HUES6 (cell line): ENCODE results near the gene JAZF1.

Experiments
- H3K27ac ChIP-seq: 2 replicates; pipeline ENCODE4 v1.7.0; 2013; ENCODE audit warnings: low read depth, mild to moderate bottlenecking, low read length, inconsistent platforms
- H3K27me3 ChIP-seq: 2 replicates; pipeline ENCODE4 v1.6.1; 2013; ENCODE audit warnings: low read length; ENCODE audit not compliant: control insufficient read depth, insufficient read depth
- H3K36me3 ChIP-seq: 2 replicates; pipeline ENCODE4 v1.6.1; 2013; ENCODE audit warnings: low read length; ENCODE audit not compliant: control insufficient read depth, insufficient read depth
- H3K4me1 ChIP-seq: 2 replicates; pipeline ENCODE4 v1.6.1; 2013; ENCODE audit warnings: low read length; ENCODE audit not compliant: control insufficient read depth, insufficient read depth
- H3K4me3 ChIP-seq: 2 replicates; pipeline ENCODE4 v1.5.1; 2013; ENCODE audit warnings: low read depth, low read length
- H3K9ac ChIP-seq: one replicate; pipeline ENCODE4 v1.6.1; 2013; ENCODE audit warnings: mild to moderate bottlenecking, low read length
- H3K9me3 ChIP-seq: 2 replicates; pipeline ENCODE4 v1.6.1; 2013; ENCODE audit warnings: low read depth, low read length; ENCODE audit not compliant: control insufficient read depth, insufficient read depth

The JAZF1 gene

DNA sequence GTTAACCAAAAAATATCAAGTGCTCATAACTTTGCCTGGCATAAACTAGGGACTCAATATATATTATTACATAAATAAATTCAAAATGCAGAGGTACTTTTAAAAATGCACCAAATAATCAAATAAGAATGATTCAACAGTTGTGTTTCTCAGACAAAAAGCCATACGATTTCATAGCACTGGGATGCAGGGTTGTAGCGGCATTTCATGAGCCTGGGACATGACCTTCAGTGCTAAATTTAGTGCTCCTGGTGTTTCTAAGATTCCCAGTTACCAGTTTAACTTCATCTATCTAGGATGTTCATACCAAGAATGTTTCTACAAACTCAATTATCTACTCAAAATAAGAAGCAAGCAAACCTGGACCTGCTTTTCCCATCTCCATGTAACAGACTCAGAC, 4.0 kb downstream of the JAZF1 start:
- Histone ChIP-seq H3K4me1 (peaks cover 55% of the 10 kb centered on the region), H3K27ac (no peak overlapping the region), H3K9ac (no peak overlapping the region), H3K36me3 (no peaks in the 10 kb centered on the region), H3K27me3 (peaks cover 5% of the 10 kb centered on the region), H3K4me3 (no peak overlapping the region), H3K9me3 (no peaks in the 10 kb centered on the region)

DNA sequence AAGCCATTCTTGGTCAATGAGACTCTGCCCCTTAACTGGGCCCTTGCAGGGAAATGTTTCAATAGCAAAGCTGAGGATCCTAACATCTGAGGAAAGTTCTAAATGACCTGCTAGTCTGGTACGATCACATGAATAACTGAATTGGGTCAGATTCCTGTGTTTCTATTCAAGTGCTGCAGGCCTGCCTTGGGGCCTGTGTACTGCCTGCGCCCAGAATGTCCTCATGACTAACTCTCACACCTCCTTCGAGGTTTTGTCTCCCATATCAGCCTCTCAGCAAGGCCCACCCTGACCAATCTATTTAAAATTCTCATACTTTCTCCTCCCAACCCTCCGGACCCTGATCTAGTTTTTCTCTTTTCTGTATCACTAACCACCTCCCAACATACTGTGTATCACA, 4.4 kb downstream of the JAZF1 start:
- no peak overlapping the region for H3K4me3 ChIP-seq
- H3K36me3 ChIP-seq: no peaks in the 10 kb centered on the region
- H3K27me3 ChIP-seq: peaks cover 5% of the 10 kb centered on the region
- no peak overlapping the region for H3K27ac ChIP-seq
- H3K9me3 ChIP-seq: no peaks in the 10 kb centered on the region
- H3K9ac ChIP-seq: no peak overlapping the region
- H3K4me1 ChIP-seq: peaks cover 55% of the 10 kb centered on the region

GRCh38 chr7:28174901-28175661, 5.5 kb downstream of the JAZF1 start:
- H3K36me3 ChIP-seq: no peaks in the 10 kb centered on the region
- H3K9ac ChIP-seq: no peak overlapping the region
- no peaks in the 10 kb centered on the region for H3K9me3 ChIP-seq
- H3K4me3 ChIP-seq: no peak overlapping the region
- peaks cover 59% of the 10 kb centered on the region for H3K4me1 ChIP-seq
- H3K27ac ChIP-seq: no peak overlapping the region
- H3K27me3 ChIP-seq: peaks cover 5% of the 10 kb centered on the region

- H3K4me3 ChIP-seq: no peak overlapping the region
- no peaks in the 10 kb centered on the region for H3K36me3 ChIP-seq
- H3K9ac ChIP-seq: no peak overlapping the region
- H3K27ac ChIP-seq: no peak overlapping the region
- H3K9me3 ChIP-seq: no peaks in the 10 kb centered on the region
- peaks cover 5% of the 10 kb centered on the region for H3K27me3 ChIP-seq
- peaks cover 64% of the 10 kb centered on the region for H3K4me1 ChIP-seq
Observed at GRCh38 chr7:28174442-28174841, 6.2 kb downstream of the JAZF1 start.

DNA sequence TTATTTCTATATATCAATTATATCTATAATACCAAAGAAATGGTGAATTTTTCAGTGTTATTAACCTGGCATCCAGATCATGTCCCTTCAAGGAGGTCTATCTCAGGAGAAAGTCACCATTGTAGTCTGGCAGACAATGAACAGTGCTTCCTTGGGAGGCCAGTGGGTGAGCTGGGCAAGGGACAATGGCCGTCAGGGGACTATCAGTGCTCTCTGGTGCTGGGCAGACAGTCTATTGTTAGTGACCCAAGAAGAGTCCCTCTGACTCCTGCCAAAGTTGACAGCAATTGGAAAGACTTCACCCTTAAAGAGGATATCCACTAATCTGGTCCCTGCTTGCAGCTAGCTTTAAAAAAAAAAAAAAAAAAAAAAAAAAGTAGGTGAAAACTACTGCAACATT, 7.1 kb downstream of the JAZF1 start:
- Histone ChIP-seq H3K4me1 (peaks cover 61% of the 10 kb centered on the region), H3K27ac (no peak overlapping the region), H3K4me3 (no peak overlapping the region), H3K36me3 (no peaks in the 10 kb centered on the region), H3K9ac (no peak overlapping the region), H3K9me3 (no peaks in the 10 kb centered on the region), H3K27me3 (no peaks in the 10 kb centered on the region)

DNA sequence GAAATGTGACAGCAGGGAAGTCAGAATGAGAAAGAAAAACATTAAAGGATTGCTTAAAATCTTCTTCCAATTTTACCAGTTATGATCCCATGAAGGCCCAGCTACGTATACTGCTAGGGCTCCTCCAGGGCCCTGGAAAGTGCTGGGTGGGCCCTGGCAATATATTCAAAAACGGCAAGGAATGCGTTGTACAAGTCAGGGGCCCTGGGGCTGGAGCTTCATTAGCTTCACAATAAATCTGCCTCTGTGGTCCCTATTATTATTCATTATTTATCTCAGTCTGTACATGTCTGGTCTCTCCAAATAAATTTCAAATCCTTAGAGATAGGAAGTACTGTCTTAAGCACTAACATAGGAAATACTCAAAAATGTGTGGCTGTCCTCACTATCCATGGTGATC, 7.6 kb downstream of the JAZF1 start:
- no peak overlapping the region for H3K9ac ChIP-seq
- no peaks in the 10 kb centered on the region for H3K27me3 ChIP-seq
- H3K27ac ChIP-seq: no peak overlapping the region
- no peaks in the 10 kb centered on the region for H3K9me3 ChIP-seq
- H3K36me3 ChIP-seq: no peaks in the 10 kb centered on the region
- H3K4me3 ChIP-seq: no peak overlapping the region
- peaks cover 61% of the 10 kb centered on the region for H3K4me1 ChIP-seq

GRCh38 chr7:28170701-28171100, 9.9 kb downstream of the JAZF1 start:
- Histone ChIP-seq H3K4me3 (no peak overlapping the region), H3K9me3 (no peaks in the 10 kb centered on the region), H3K27ac (no peak overlapping the region), H3K4me1 (peaks cover 49% of the 10 kb centered on the region), H3K36me3 (no peaks in the 10 kb centered on the region), H3K27me3 (no peaks in the 10 kb centered on the region), H3K9ac (no peak overlapping the region)

- no peaks in the 10 kb centered on the region for H3K27me3 ChIP-seq
- H3K9ac ChIP-seq: no peak overlapping the region
- no peak overlapping the region for H3K27ac ChIP-seq
- no peaks in the 10 kb centered on the region for H3K36me3 ChIP-seq
- no peaks in the 10 kb centered on the region for H3K9me3 ChIP-seq
- H3K4me3 ChIP-seq: no peak overlapping the region
- H3K4me1 ChIP-seq: peaks cover 44% of the 10 kb centered on the region
Observed at GRCh38 chr7:28169230-28169629, 11.4 kb downstream of the JAZF1 start.

DNA sequence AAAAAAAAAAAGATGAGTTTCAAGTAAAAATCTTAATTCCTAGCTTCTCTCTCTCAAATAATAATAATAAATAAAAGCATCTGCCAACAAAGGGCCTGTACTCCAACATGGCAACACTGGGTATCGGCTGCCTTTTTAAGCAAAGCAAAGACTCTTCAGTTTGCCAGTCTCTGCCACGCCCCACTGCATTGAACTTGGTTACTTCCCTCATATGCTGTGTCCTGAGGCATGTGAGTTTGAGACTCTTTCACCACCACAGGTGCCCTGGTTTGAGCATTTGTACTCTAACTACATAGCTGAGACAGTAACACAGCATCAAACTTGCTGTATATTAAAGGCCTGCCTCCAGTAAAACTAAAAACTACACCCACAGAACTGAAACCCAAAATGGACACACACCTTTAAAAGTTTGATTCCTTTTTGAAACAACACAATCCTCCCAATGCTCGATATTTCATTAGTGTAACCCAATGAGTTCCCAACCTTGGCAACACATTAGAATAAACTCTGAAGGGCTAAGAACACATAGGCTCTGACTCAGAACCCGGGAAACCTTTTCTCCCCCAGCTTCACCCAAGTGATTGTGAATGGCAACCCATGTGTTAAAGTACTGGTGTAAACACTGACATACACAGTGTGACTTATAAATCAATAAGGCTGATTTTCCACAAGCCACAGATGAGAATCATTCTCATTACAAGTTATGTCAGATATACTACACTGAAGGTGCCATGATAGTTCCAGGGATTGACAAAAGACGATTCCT, 12.0 kb downstream of the JAZF1 start:
- H3K9ac ChIP-seq: no peak overlapping the region
- H3K27me3 ChIP-seq: no peaks in the 10 kb centered on the region
- peaks cover 39% of the 10 kb centered on the region for H3K4me1 ChIP-seq
- H3K27ac ChIP-seq: no peak overlapping the region
- no peaks in the 10 kb centered on the region for H3K36me3 ChIP-seq
- no peaks in the 10 kb centered on the region for H3K9me3 ChIP-seq
- no peak overlapping the region for H3K4me3 ChIP-seq

DNA sequence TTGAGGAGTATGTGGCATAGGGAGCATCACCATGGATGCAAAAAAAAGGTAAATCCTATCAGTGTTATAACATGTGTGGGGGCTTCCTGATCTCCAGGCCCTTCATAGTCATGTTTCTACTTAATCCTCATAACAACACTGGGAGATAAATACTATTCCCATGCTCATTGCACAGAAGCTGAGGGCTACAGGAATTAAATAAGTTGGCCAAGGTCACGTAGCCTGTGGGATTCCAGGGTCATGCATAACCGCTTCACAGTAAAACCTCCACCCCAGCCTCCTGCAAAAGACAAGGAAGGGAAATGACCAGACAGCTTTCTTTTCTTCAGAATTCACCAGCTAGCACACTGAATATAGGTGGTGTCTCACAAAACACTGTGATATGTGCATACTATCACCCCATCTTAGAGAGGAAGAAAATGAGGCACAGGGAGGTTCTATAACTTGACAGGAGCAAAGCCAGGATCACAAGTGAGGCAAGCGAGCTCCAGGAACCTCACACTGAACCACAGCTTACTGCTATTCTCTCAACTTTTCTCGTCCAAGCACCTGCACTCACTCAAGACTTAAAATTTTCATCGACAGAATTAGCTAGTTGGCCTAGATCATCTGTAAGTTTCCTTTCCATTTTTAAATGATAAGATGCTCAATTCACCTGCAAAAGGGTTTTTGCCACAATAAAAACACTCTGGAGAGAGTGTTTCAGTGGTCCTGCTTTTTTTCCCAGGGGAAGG, 13.4 kb downstream of the JAZF1 start:
- H3K27ac ChIP-seq: no peak overlapping the region
- H3K27me3 ChIP-seq: no peaks in the 10 kb centered on the region
- H3K9ac ChIP-seq: no peak overlapping the region
- H3K4me3 ChIP-seq: no peak overlapping the region
- peaks cover 27% of the 10 kb centered on the region for H3K4me1 ChIP-seq
- no peaks in the 10 kb centered on the region for H3K9me3 ChIP-seq
- H3K36me3 ChIP-seq: no peaks in the 10 kb centered on the region
